Prostate gland (tissue), 2 donors: ENCODE measurements around the gene DBX1. TPM values are rescaled to one million over a fixed set of nuclear protein-coding genes. Genes with fewer than 3 reads are reported as not detected.

Experiments
- DNase-seq: peaks from one replicate; pipeline ENCODE4 v3.0.0-alpha.2; 2019; ENCODE audit warnings: low spot score
- H3K27ac ChIP-seq, 2 donors: fragments of 200-600 bp; sonication (generic); 2 replicates each; pipeline ENCODE4 v1.5.1; 2017 to 2019
- H3K27me3 ChIP-seq: fragments of 200-600 bp; sonication (generic); replicated peaks from 2 replicates; pipeline ENCODE4 v1.5.1; 2019; ENCODE audit not compliant: insufficient read depth
- H3K36me3 ChIP-seq, 2 donors: fragments of 200-600 bp; sonication (generic); 1 replicate in 1 of 2; 2 replicates in 1 of 2; pipeline versions ENCODE4 v1.5.1 to v1.8.1; 2017 to 2019
- H3K4me1 ChIP-seq: fragments of 200-600 bp; sonication (generic); replicated peaks from 2 replicates; pipeline ENCODE4 v1.5.1; 2019
- H3K4me3 ChIP-seq, 2 donors: fragments of 200-600 bp; sonication (generic); 2 replicates each; pipeline ENCODE4 v1.5.1; 2017 to 2019
- H3K9me3 ChIP-seq: fragments of 200-600 bp; sonication (generic); 2 replicates; pipeline ENCODE4 v1.5.1; 2017
- POLR2A ChIP-seq: fragments of 450-650 bp; IDR thresholded peaks from one replicate; pipeline ENCODE4 v1.6.1; 2016; ENCODE audit warnings: antibody characterized with exemption, mild to moderate bottlenecking
- POLR2AphosphoS5 ChIP-seq: sonication (generic); formaldehyde crosslinking; IDR thresholded peaks from one replicate; pipeline ENCODE4 v1.6.1; 2017; ENCODE audit warnings: antibody characterized with exemption
- WGBS: methylation state at CpG from one replicate; pipeline ENCODE4 v1.1.5; 2018; 5-methylcytosine and 5-hydroxymethylcytosine counted together
- intact Hi-C: fragments of 100-400 bp; cut with DNase I; formaldehyde crosslinking; loops from one replicate; pipeline ENCODE4 v1.14.2; 2022
- total RNA-seq, 2 donors: library from RNA; depleted of rRNA; stranded (reverse); fragments of >200 nt; gene quantifications; one replicate each; pipeline ENCODE4 v1.1.0, GENCODE V29; 2016
- TF ChIP-seq, protein P1 (sequence below), 4 experiments: fragments of 200-600 bp in 2 of 4; fragments of 450-650 bp in 2 of 4; sonication (generic) in 2 of 4; IDR thresholded peaks; 1 replicate in 3 of 4; 2 replicates in 1 of 4; pipeline ENCODE4 v1.5.1; 2016 to 2019; ENCODE audit warnings: antibody characterized with exemption in 4 of 4, mild to moderate bottlenecking in 2 of 4, moderate library complexity in 2 of 4

DBX1 gene
- total RNA-seq, 2 donors from 2014 or later = not detected

DNA sequence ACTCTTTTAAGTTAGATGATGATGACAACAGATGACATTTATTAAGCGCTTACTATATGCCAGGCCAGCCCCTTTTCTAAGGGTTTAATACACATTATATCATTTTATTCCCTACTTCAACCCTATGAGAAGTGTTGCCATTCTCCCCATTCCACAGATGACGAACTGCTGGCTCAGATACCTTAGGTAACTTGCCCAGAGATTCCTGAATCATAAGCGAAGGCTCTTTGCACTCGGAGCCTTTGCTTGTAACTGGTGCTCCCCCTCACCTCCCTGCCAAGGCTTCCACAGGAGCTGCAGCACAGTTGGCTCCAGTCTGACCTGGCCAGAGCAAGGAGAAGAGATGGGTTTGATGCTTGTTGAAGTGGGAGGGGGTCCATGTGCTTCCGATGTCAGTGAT lies 43.0 kb downstream of the DBX1 start:
- Histone ChIP-seq H3K4me3 (no peak overlapping the region), H3K27ac (no peak overlapping the region), H3K9me3 (no peaks in the 10 kb centered on the region), H3K27me3 (no peaks in the 10 kb centered on the region), H3K4me1 (peaks cover 3% of the 10 kb centered on the region), H3K36me3 (no peaks in the 10 kb centered on the region)
- intact Hi-C loops = no loop called here
- DNase-seq = no peak
- WGBS = 74% methylated on average over 5 of the region's 5 CpGs
- TF ChIP-seq POLR2AphosphoS5 = no peak
- TF ChIP-seq POLR2A = no peak
- TF ChIP-seq, protein P1, sequence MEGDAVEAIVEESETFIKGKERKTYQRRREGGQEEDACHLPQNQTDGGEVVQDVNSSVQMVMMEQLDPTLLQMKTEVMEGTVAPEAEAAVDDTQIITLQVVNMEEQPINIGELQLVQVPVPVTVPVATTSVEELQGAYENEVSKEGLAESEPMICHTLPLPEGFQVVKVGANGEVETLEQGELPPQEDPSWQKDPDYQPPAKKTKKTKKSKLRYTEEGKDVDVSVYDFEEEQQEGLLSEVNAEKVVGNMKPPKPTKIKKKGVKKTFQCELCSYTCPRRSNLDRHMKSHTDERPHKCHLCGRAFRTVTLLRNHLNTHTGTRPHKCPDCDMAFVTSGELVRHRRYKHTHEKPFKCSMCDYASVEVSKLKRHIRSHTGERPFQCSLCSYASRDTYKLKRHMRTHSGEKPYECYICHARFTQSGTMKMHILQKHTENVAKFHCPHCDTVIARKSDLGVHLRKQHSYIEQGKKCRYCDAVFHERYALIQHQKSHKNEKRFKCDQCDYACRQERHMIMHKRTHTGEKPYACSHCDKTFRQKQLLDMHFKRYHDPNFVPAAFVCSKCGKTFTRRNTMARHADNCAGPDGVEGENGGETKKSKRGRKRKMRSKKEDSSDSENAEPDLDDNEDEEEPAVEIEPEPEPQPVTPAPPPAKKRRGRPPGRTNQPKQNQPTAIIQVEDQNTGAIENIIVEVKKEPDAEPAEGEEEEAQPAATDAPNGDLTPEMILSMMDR (IDR thresholded peaks at IDR 0.05) = no peak

DNA sequence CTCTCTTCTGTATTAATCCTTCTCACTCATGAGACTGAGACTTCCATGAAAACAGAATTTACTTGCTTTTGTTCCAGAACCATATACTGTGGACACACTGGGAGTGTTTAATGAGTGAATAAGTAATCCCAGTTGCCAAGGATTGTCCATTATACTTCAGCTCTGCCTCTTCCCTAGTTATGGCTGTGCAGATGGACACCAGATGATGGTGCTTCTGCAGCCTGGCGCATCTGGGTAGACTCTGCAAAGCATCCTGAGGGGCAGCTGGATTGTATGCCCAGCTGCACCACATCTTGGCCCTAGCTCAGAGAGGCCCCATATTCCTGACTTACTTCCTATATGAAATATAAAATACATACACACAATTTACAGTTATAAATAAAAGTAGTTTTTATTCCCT lies 43.5 kb downstream of the DBX1 start:
- H3K27me3 ChIP-seq = no peaks in the 10 kb centered on the region
- H3K27ac ChIP-seq = no peak overlapping the region
- H3K4me3 ChIP-seq = no peak overlapping the region
- H3K36me3 ChIP-seq = no peaks in the 10 kb centered on the region
- no peaks in the 10 kb centered on the region for H3K9me3 ChIP-seq
- H3K4me1 ChIP-seq = peaks cover 3% of the 10 kb centered on the region
- WGBS = 0% methylated on average over 1 of the region's 1 CpG
- intact Hi-C loops = no loop called here
- no peak for DNase-seq
- TF ChIP-seq, protein P1 (IDR thresholded peaks at IDR 0.05) = no peak
- no peak for TF ChIP-seq POLR2A
- no peak for TF ChIP-seq POLR2AphosphoS5

DNA sequence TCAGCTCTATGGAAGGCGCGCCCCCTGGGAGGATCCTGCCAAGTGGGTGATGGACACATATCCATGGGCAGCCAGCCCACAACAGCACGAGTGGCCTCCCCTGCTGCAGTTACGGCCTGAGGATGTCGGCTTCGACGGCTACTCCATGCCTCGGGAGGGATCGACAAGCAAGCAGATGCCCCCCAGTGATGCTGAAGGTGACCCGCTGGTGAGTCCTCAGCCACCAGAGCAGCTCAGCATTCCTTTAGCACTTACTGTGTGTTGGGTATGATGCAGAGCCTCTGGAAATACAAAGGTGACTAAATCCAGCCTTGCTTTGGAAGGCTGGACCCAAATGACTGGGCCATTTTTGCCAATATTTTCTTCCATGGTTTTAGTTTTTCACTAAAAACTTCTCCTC lies 45.7 kb downstream of the DBX1 start:
- Histone ChIP-seq H3K36me3 (no peaks in the 10 kb centered on the region), H3K4me1 (peaks cover 3% of the 10 kb centered on the region), H3K27me3 (no peaks in the 10 kb centered on the region), H3K27ac (no peak overlapping the region), H3K4me3 (no peak overlapping the region), H3K9me3 (no peaks in the 10 kb centered on the region)
- no peak for DNase-seq
- no peak for TF ChIP-seq POLR2A
- intact Hi-C loops = loop anchor here (5.0 kb wide), 2 partner anchors 162 to 552 kb away; no protein-coding TSS in a partner anchor
- WGBS = 90% methylated on average over 8 of the region's 10 CpGs

DNA sequence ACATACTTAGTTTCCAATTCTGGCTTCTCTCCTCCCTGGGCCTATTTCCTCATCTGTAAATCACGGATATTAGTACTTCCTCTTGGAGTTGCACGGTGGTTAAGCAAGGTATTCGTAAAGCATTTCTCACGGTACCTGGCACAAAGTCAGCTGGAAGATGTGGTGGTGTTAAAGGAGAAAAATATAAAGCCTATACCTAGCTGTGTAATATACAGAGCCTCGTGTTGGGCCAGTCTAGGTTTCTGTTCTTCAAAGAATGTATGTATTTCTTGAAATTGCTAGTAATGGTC lies 47.2 kb downstream of the DBX1 start:
- WGBS = 37% methylated on average over 5 of the region's 5 CpGs
- intact Hi-C loops = loop anchor here (5.0 kb wide), 2 partner anchors 161 to 551 kb away; no protein-coding TSS in a partner anchor
- peak overlapping the region in 1 of 2 donors; percentile 60 for H3K27ac ChIP-seq

DNA sequence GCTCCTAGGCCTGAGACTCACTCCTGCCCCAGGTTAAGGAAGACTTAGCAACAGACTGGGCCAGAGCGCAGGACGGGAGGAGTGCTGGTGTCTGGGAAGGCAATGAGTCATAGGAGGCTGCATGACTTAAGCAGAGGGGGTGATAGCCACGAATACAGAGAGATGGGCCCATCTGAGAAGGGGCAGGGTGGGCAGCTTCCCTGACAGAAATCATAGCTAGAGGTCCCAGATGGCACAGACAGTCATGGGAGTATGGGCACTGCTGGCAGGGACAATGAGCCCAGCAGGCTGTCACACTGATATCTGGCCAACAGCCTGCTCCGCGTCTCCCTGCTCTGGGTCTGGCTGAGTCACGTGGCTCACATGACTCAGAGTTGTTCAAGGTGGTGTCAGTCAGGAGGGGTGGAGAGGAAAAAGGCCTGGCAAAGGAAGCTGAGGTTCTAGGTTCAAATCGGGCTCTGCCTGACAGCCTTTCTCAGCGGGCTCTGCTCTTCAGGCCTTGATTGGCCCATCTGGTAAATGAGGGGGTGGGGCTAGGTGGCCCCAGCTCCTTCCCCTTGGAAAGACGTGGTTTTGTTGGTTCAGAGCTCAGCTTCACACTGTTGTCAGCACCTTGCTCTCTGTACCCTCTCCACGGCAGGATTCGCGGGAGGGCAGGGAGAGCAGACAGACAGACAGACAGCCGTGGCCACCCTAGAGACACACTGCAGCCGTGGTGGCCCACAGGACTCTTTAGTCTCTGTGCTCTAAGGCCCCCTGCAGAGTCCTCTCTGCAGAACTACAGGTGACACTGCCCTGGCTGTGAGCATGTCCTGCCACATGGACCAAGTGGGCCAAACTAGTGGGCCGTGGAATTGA lies 47.8 kb downstream of the DBX1 start:
- Histone ChIP-seq H3K4me1 (peaks cover 3% of the 10 kb centered on the region), H3K9me3 (no peaks in the 10 kb centered on the region), H3K27ac (peak overlapping the region; percentile 29 to 60), H3K4me3 (no peak overlapping the region), H3K27me3 (no peaks in the 10 kb centered on the region), H3K36me3 (no peaks in the 10 kb centered on the region)
- peak; percentile 68 for DNase-seq
- intact Hi-C loops = loop anchor here (5.0 kb wide), 2 partner anchors 160 to 550 kb away; no protein-coding TSS in a partner anchor
- WGBS = 41% methylated on average over 15 of the region's 15 CpGs
- TF ChIP-seq POLR2A (no peak), POLR2AphosphoS5 (peak; percentile 77)

More for the DNA sequence above, 47.2 kb downstream of the DBX1 start:
- no peak for DNase-seq
- no peaks in the 10 kb centered on the region for H3K9me3 ChIP-seq
- H3K36me3 ChIP-seq = no peaks in the 10 kb centered on the region
- H3K4me3 ChIP-seq = no peak overlapping the region
- no peaks in the 10 kb centered on the region for H3K27me3 ChIP-seq
- peaks cover 3% of the 10 kb centered on the region for H3K4me1 ChIP-seq
- TF ChIP-seq, protein P1 (IDR thresholded peaks at IDR 0.05) = no peak
- TF ChIP-seq POLR2A = no peak
- TF ChIP-seq POLR2AphosphoS5 = no peak

DNA sequence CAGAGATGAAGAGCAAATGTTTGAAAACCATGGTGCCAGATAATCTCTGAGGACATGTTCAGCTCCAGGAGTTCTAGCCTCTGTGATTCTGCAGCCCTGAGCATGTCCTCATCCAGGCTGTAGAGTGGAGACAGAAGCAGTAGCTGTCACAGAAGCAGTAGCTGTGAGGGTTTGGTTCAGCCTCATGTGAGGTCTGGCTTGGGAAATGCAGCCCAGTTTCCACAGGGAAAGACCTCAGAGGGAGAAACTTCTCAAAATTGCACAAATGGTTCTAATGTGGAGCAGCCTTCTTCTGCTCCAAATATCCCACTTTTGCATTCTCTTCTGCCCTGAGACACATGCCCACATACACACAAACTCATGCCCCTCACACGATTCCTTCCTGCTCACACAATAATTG lies 48.4 kb downstream of the DBX1 start:
- Histone ChIP-seq H3K27me3 (no peaks in the 10 kb centered on the region), H3K4me1 (peaks cover 3% of the 10 kb centered on the region), H3K9me3 (no peaks in the 10 kb centered on the region), H3K27ac (peak overlapping the region; percentile 29 to 60), H3K4me3 (no peak overlapping the region), H3K36me3 (no peaks in the 10 kb centered on the region)
- 38% methylated on average over 1 of the region's 1 CpG for WGBS
- intact Hi-C loops = loop anchor here (5.0 kb wide), 2 partner anchors 160 to 550 kb away; no protein-coding TSS in a partner anchor
- no peak for DNase-seq
- TF ChIP-seq POLR2A (no peak), POLR2AphosphoS5 (no peak)
- TF ChIP-seq, protein P1 (IDR thresholded peaks at IDR 0.05) = no peak
